HG03066 (cell line): ENCODE measurements around the gene CUL4B.
"Not testable (repeated sequence)": the region's sequence is repeated elsewhere in the genome, so short reads cannot be mapped to it uniquely, and the experiment has no call there.

ENCODE experiments used
- ATAC-seq: cut with Tn5 transposase; IDR thresholded peaks from one replicate; pipeline ENCODE4 v1.9.1; 2021; ENCODE audit warnings: low read depth; ENCODE audit not compliant: unreplicated experiment

Gene CUL4B

DNA sequence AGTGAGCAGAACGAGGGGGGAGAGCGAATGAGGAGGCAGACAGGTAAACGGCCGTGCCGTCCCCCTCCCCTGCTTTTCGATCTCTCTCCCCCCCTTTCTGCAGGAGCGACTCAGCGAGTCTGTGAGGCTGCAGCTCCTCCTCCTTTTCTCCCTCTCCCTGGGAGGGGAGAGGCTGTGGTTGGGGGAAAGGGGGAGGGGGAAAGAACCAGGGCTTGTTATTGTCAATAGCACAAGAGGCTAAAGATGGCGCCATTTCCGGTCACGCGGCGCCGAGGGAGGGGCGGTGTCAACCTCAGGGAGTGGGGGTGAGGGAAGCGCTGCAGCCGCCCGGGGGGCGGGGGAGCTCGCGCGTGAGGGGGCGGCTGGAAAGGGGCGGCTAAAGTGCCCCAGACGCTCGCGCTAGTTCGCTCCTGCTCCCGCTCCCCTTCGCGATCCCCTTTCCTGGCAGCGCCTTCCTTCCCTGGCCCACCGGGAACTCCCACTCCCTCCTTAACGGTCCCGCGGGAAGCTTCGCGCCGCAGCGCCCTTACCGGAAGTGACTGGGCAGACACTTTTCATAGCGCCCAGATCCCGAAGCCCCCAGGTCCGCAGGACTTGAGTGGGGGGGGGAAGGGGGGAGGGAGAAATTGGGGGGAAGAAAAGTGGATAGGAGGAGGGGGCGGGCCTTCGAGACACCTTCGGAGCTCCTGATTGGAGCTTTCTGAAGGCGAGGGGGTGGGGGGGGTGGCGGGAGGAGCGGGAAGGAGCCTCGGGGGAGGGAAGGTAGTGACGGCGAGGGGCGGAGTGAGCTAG lies at the start of gene CUL4B:
Gene CUL4B, minus strand, starts transcription at position 121 of the 792 bp plus-strand sequence. CDS start 324 bp downstream, outside the sequence.
- peak; percentile 67 for ATAC-seq

DNA sequence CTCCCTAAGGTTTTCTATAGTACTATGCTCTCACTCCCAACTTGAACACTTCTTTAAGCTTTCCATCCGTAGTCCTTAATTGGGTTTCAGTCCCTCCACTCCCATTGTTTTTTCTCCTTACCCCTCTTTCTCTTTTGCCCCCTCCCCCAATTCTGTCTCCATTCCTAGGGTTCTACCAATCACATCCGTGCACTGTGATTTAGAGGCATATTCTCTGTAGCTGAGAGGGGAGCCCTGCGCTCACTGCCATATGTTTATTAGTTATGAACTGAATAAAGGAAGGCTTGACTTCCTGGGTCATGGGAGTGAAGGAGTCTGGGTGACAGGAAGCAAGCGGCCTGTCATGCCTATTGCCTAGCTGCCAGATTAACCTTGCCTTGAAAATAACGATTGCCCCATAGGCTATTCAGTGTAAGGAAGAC lies 43.6 kb upstream of the CUL4B start:
- ATAC-seq, result peak; percentile 62

GRCh38 chrX:120603707-120604360 lies 43.1 kb upstream of the CUL4B start, which contains the start of gene MCTS1:
MCTS1 (plus strand) TSS chrX:120604101; CDS start chrX:120604237, 136 bp downstream.
- peak; percentile 88 for ATAC-seq

DNA sequence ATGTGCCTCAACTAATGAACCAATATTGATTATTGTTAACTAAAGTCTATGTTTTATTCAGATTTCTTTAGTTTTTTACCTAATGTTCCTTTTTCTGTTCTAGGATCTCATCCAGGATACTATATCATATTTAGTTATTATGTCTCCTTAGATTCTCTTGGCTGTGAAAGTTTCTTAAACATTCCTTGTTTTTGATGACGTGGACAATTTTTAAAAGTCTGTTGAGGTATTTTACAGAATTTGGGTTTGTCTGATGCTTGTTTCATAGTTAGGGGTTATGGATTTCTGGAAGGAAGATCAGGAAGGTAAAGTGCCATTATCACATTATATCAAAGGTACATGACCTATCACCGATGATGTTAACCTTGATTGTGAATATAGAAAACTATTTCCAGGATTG lies 24.9 kb upstream of the CUL4B start:
- no peak for ATAC-seq

- no peak for ATAC-seq
Measured at GRCh38 chrX:120575379-120576114, 14.8 kb upstream of the CUL4B start.

- ATAC-seq, result not testable (repeated sequence)
Measured at GRCh38 chrX:120573806-120574205, 13.0 kb upstream of the CUL4B start.

GRCh38 chrX:120570011-120570600 lies 9.3 kb upstream of the CUL4B start:
- ATAC-seq, result no peak

- ATAC-seq, result no peak
Measured at GRCh38 chrX:120568609-120569008, 7.8 kb upstream of the CUL4B start.

GRCh38 chrX:120568035-120568434 lies 7.3 kb upstream of the CUL4B start:
- ATAC-seq, result no peak

DNA sequence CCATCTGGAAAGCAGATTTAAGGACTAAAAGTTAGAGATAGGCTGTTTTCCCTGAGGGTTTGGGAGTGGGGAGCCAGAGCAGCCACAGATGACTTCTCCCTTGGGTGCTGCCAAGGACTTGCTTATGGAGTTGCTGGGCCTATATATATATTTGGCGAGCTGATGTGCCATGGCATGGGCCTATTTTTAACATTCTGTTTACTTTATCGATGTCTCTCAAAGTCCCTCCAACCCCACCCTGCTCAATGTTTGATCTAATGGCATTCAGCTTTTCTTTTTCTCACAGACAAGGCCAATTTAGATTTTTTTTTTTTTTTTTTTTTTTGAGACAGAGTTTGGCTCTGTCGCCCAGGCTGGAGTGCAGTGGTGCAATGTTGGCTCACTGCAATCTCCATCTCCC lies 6.1 kb upstream of the CUL4B start:
- no peak for ATAC-seq

- no peak for ATAC-seq
Measured at GRCh38 chrX:120564925-120565324, 4.2 kb upstream of the CUL4B start.

DNA sequence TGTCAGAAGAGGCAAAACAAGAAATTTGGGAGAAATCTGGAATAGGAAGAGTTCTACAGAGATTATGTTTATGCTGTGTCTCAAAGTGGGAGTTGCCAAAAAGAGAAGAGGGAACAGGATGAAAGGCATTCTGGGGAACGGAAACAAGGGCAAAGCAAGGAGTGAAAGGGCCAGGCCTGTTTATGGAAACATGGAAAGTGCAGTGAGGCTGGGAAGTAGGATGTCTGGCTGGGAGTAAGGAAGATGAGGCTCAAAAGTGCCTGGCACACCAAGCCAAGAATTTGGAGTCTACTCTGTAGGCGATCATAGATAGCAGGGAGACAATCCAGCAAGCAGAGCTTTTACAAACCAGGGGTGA lies 1.8 kb upstream of the CUL4B start:
- ATAC-seq, result no peak

DNA sequence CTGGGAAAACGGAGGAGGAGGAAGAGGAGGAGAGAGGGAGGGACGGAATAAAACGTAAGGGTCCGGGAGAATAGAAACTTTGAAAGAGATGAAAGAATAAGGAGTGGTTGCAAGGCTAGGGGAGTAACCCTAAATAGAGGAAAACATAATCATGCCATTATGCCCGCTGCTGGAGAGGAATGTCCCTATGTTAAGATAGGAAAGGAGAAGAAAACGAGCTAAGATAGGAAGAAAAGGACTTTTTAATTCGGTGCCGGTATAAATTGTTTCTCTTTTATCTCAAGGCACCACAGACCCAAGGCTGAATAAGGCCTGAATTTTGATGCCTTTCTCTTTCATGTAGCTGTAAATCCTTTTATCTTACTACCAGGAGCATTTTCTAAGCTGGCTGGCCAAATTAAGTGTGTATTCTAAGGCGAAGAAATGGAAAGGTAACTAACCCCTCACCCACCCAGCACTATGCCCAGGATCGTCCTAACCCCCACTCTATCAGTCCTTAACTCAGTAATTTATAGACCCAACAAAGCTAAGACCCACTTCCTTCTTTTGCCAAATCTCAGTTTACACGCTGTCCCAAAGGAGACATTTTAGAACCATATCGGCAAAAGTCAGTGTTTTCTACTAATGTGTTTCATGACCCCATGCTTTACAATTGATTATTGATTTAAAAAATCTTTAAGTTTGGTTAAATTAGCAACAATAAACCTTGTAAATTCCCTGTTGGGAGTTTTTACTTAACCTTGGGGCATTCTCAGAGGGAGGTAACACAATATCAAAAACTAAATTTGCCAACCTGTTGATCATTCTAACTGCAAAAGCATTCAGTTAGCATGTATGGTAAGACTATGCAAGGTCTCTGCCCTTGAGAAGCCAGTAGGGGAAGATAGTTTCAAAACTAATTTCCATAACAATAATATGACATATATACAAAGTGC lies 1.1 kb upstream of the CUL4B start:
- ATAC-seq, result no peak

- ATAC-seq, result peak; percentile 44
Measured at GRCh38 chrX:120560405-120560841, 339 bp downstream of the CUL4B start.

- ATAC-seq, result no peak
Measured at GRCh38 chrX:120559804-120560203, 958 bp downstream of the CUL4B start.

DNA sequence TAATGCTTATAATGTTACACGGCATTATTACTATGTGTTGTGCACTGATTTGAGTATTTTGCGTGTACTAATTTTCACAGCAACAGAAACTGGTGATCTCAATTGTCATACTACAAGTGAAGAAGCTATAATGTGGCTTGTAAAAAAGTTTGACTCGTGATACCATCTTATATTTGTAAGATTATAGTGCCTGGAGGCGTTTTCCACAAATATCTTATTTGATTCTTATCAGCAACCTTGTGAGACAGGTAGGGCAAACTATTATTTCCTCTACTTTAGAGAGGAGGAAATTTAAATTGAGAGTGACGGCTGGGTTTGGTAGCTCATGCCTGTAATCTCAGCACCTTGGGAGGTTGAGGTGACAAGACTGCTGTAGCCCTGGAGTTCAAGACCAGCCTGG lies 4.5 kb downstream of the CUL4B start:
- no peak for ATAC-seq

DNA sequence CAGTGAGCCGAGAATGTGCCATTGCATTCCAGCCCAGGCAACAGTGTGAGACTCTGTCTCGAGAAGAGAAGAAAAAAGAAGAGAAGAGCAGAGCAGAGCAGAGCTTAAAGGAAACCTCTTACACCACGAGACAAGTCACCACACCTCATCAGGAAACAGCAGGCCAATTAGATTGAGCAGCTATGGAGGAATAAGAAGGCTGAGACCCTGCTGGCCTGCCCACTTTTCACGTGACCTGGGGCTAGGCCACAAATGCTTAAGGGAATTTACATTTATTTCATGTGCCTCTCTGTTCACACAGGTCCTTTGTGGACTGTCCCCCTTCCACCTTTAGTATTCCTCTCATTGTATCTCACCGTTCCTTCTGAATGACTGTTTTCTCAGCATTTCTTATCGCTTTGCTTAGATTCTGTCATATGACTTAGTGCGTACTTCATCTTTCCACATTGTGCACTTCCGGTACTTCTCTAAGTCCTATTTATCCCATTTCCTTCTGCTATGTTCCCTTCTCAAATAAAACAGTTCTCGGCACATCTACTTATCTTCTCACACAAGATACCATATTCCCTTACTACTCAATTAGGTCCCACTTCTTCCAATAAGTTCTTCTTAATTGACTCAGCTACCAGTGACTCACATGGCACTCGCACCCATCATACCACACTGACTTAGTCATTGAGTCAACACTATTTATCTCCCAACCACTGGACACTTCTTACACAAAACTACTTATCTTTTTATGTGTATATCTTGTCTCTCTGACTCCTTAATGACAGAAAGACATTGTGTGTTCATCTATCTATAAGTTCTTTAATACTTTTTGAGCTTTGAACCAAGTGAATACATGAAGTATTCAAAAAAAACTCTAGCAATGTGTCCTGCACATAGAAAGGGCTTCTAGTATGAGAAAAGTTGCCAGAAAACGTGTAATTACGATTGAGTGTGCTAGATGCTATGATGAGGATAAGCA lies 11.0 kb downstream of the CUL4B start:
- ATAC-seq, result no peak

- no peak for ATAC-seq
Measured at GRCh38 chrX:120536061-120536460, 24.7 kb downstream of the CUL4B start.
